Neuronal stem cell (in vitro differentiated cells): ENCODE results near the gene SYNJ1.

ENCODE experiments used
- DNase-seq: peaks from one replicate; pipeline ENCODE4 v3.0.0-alpha.2; 2013; ENCODE audit warnings: low spot score
- H2AFZ ChIP-seq: one replicate; pipeline ENCODE4 v1.6.1; 2013; ENCODE audit warnings: mild to moderate bottlenecking, low read length, inconsistent platforms
- H2AK5ac ChIP-seq: 2 replicates; pipeline ENCODE4 v1.6.1; 2013; ENCODE audit warnings: low read depth, mild to moderate bottlenecking, inconsistent platforms, low read length, moderate library complexity, mixed read lengths
- H2BK120ac ChIP-seq: 2 replicates; pipeline ENCODE4 v1.6.1; 2013; ENCODE audit warnings: low read depth, mild to moderate bottlenecking, inconsistent platforms, low read length, moderate library complexity, mixed read lengths
- H2BK12ac ChIP-seq: one replicate; pipeline ENCODE4 v1.6.1; 2013; ENCODE audit warnings: low read length, inconsistent platforms
- H2BK15ac ChIP-seq: 2 replicates; pipeline ENCODE4 v1.6.1; 2013; ENCODE audit warnings: mild to moderate bottlenecking, low read length, inconsistent platforms, mixed read lengths
- H2BK5ac ChIP-seq: one replicate; pipeline ENCODE4 v1.6.1; 2013; ENCODE audit warnings: inconsistent platforms, mild to moderate bottlenecking, low read length, moderate library complexity
- H3K14ac ChIP-seq: one replicate; pipeline ENCODE4 v1.6.1; 2013; ENCODE audit warnings: low read length, inconsistent platforms
- H3K18ac ChIP-seq: 2 replicates; pipeline ENCODE4 v1.6.1; 2013; ENCODE audit warnings: low read length, inconsistent platforms
- H3K23ac ChIP-seq: 2 replicates; pipeline ENCODE4 v1.6.1; 2013; ENCODE audit warnings: low read depth, mild to moderate bottlenecking, mixed read lengths, low read length, inconsistent platforms; ENCODE audit not compliant: poor library complexity
- H3K27ac ChIP-seq: replicated peaks from 3 replicates; pipeline ENCODE4 v1.5.1; 2013; ENCODE audit warnings: low read length, inconsistent platforms
- H3K27me3 ChIP-seq, 3 experiments: 2 replicates each; pipeline ENCODE4 v1.6.1; 2013; ENCODE audit warnings: low read length in 3 of 3, mild to moderate bottlenecking in 2 of 3, inconsistent platforms in 1 of 3, low read depth in 1 of 3, mixed read lengths in 1 of 3, moderate library complexity in 1 of 3; ENCODE audit not compliant: control insufficient read depth in 3 of 3, insufficient read depth in 3 of 3
- H3K36me3 ChIP-seq, 2 donors: replicated peaks in 1 of 2; 2 replicates each; pipeline ENCODE4 v1.6.1; 2013; ENCODE audit warnings: low read length in 2 of 2; ENCODE audit not compliant: control insufficient read depth in 2 of 2, insufficient read depth in 2 of 2
- H3K4ac ChIP-seq: 2 replicates; pipeline ENCODE4 v1.6.1; 2013; ENCODE audit warnings: inconsistent platforms, mild to moderate bottlenecking, low read length, moderate library complexity
- H3K4me1 ChIP-seq, 2 donors: 1 replicate in 1 of 2; 2 replicates in 1 of 2; pipeline ENCODE4 v1.6.1; 2013; ENCODE audit warnings: low read length in 2 of 2, low read depth in 1 of 2; ENCODE audit not compliant: control insufficient read depth in 2 of 2, insufficient read depth in 1 of 2
- H3K4me2 ChIP-seq: one replicate; pipeline ENCODE4 v1.6.1; 2013; ENCODE audit warnings: mild to moderate bottlenecking, low read length, inconsistent platforms; ENCODE audit not compliant: insufficient read depth, poor library complexity, severe bottlenecking
- H3K4me3 ChIP-seq, 2 donors: 2 replicates each; pipeline ENCODE4 v1.5.1; 2013; ENCODE audit warnings: low read length in 2 of 2, mild to moderate bottlenecking in 2 of 2, inconsistent platforms in 1 of 2, moderate library complexity in 1 of 2
- H3K79me1 ChIP-seq: one replicate; pipeline ENCODE4 v1.6.1; 2013; ENCODE audit warnings: low read depth, mild to moderate bottlenecking, inconsistent platforms, low read length, moderate library complexity
- H3K9ac ChIP-seq: one replicate; pipeline ENCODE4 v1.6.1; 2013; ENCODE audit warnings: mild to moderate bottlenecking, low read depth, low read length, inconsistent platforms; ENCODE audit not compliant: poor library complexity
- H3K9me3 ChIP-seq, 2 donors: replicated peaks in 1 of 2; 2 replicates each; pipeline versions ENCODE3 to v1.6.1; 2013; ENCODE audit warnings: low read length in 2 of 2, mild to moderate bottlenecking in 2 of 2, inconsistent platforms in 1 of 2, low read depth in 1 of 2, mixed read lengths in 1 of 2, moderate library complexity in 1 of 2; ENCODE audit not compliant: control insufficient read depth in 2 of 2, insufficient read depth in 1 of 2
- H4K8ac ChIP-seq: one replicate; pipeline ENCODE4 v1.6.1; 2013; ENCODE audit warnings: low read depth, mild to moderate bottlenecking, inconsistent platforms, low read length, moderate library complexity
- H4K91ac ChIP-seq: one replicate; pipeline ENCODE4 v1.6.1; 2013; ENCODE audit warnings: low read length, low read depth, mild to moderate bottlenecking, inconsistent platforms; ENCODE audit not compliant: poor library complexity
- WGBS, 2 donors: extraction: QIAGEN DNeasy Blood & Tissue Kit; methylation state at CpG; one replicate each; pipeline ENCODE4 v1.1.7; 2013; ENCODE audit warnings: missing lambda C conversion rate in 2 of 2, mixed read lengths in 1 of 2; ENCODE audit not compliant: insufficient read length in 2 of 2, insufficient replicate concordance in 1 of 2; ENCODE audit errors: extremely low coverage in 2 of 2; 5-methylcytosine and 5-hydroxymethylcytosine counted together

SYNJ1 gene

DNA sequence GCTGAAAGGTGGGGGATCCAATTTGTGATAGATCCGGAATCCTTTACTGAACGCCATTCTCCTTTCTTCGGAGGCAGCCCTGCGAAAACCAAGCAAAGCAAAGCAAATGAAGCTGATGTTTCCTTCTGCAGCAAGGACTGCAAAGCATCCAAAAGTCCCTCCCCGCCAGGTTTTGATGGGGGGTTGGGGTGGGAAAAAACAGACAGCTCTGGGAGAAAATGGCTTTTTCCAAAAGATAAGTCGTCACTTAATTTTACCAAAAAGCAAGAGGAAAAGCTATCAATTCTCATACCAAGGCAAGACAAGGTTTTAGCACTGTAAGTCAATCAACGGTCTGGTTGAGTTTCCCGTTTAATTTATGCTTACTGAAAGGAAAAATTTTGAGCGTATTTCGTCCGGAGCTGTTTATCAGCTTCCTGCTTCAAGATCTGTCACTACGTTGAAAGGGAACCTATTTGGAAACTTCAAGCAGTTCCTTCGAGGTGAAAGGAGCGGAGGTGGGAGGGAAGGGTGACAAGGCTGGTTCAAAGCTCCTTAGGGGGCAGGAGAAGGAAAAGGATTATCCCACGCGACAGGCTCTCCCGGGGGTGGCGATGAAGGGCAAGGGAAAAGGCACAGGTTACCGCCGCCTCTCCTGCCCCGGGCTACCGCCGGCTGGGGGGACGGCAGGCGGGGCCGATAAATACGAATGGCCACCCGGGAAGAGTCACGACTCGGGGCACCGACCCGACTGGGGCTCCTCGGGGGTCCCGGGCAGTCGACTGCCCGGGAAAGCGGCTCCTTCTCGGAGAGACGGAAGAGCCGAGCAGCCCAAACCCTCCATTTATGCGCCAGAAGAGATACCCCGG lies 750 bp downstream of the SYNJ1 start:
- Histone ChIP-seq H4K91ac (no peak overlapping the region), H2BK12ac (no peak overlapping the region), H3K4me1 (peaks cover 2 to 4% of the 10 kb centered on the region in 2 donors), H3K23ac (peak overlapping the region; percentile 90), H4K8ac (no peak overlapping the region), H2BK5ac (peak overlapping the region; percentile 78), H3K9me3 (no peaks in the 10 kb centered on the region), H3K4ac (no peak overlapping the region), H3K36me3 (no peaks in the 10 kb centered on the region), H3K27ac (peak overlapping the region; percentile 49), H3K9ac (peak overlapping the region; percentile 87), H2BK15ac (no peak overlapping the region), H3K27me3 (no peaks in the 10 kb centered on the region), H3K14ac (no peak overlapping the region), H3K18ac (no peak overlapping the region), H2BK120ac (no peak overlapping the region), H2AFZ (peak overlapping the region; percentile 99), H3K4me2 (peak overlapping the region; percentile 79), H3K4me3 (peak overlapping the region; percentile 88 to 92), H2AK5ac (no peak overlapping the region), H3K79me1 (no peaks in the 10 kb centered on the region)
- peak; percentile 30 for DNase-seq
- no CpG with 5 or more reads among the region's 42 CpGs for WGBS, 2 donors

DNA sequence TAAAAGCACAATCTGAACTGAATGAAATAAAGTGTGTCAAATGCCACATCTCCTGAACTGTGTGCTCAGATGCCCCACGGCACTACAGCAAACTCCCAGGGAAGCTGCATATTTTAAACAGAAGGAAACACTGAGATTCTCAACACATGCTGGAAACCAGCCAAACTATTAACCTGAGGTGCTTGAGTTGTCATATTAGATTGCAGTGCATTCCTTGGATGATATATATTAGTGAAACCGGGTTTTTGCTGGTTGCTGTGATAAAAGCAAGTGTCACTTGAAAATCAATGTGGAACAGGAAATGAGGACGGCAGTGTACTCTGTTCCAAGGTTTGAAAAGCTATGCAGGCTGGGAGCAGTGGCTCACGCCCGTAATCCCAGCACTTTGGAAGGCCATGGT lies 8.7 kb downstream of the SYNJ1 start:
- H3K23ac ChIP-seq = no peak overlapping the region
- no peak overlapping the region for H3K4me3 ChIP-seq
- DNase-seq = no peak
- H2AFZ ChIP-seq = no peak overlapping the region
- H4K91ac ChIP-seq = no peak overlapping the region
- no peak overlapping the region for H3K4me2 ChIP-seq
- H3K18ac ChIP-seq = no peak overlapping the region
- H3K27me3 ChIP-seq = no peaks in the 10 kb centered on the region
- H2BK15ac ChIP-seq = no peak overlapping the region
- H2AK5ac ChIP-seq = no peak overlapping the region
- H3K27ac ChIP-seq = no peak overlapping the region
- peaks cover 0 to 4% of the 10 kb centered on the region in 2 donors for H3K9me3 ChIP-seq
- WGBS, 2 donors = no CpG with 5 or more reads among the region's 5 CpGs
- H4K8ac ChIP-seq = no peak overlapping the region
- no peak overlapping the region for H2BK12ac ChIP-seq
- peaks cover 7 to 10% of the 10 kb centered on the region in 2 donors for H3K4me1 ChIP-seq
- H3K14ac ChIP-seq = no peak overlapping the region
- no peak overlapping the region for H2BK120ac ChIP-seq
- no peak overlapping the region for H3K9ac ChIP-seq
- H3K79me1 ChIP-seq = no peaks in the 10 kb centered on the region
- H3K4ac ChIP-seq = no peak overlapping the region
- H2BK5ac ChIP-seq = no peak overlapping the region
- H3K36me3 ChIP-seq = no peaks in the 10 kb centered on the region

DNA sequence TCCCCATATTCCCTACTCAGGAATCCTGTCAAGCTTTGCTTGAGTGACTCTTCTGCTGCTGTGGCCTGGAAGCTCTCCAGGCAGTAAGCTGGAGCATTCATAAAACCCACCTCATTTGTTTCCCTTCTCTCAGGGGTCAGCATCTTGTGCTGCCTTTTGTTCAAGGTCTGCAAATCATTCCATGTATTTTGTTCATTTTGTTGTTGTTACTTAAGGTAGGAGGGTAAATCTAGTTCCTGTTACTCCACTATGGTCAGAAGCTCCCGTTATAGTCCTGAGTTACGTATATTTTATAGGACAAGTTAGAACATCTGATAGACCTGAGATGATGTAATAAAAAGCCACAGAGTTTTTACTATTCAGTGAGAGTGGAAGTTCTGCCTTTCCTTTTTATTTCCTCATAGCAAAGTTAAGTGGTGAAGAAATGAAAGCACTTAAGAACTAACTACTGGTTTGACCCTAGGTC lies 9.9 kb downstream of the SYNJ1 start:
- no peak overlapping the region for H4K8ac ChIP-seq
- H3K27me3 ChIP-seq = no peaks in the 10 kb centered on the region
- H4K91ac ChIP-seq = no peak overlapping the region
- H3K4ac ChIP-seq = no peak overlapping the region
- H3K4me1 ChIP-seq = peaks cover 7 to 10% of the 10 kb centered on the region in 2 donors
- H3K18ac ChIP-seq = no peak overlapping the region
- no peak overlapping the region for H2BK12ac ChIP-seq
- no peak overlapping the region for H3K14ac ChIP-seq
- H2BK120ac ChIP-seq = no peak overlapping the region
- H3K36me3 ChIP-seq = no peaks in the 10 kb centered on the region
- H3K9ac ChIP-seq = no peak overlapping the region
- no peak overlapping the region for H3K4me2 ChIP-seq
- peak overlapping the region; percentile 27 for H3K27ac ChIP-seq
- H2BK15ac ChIP-seq = no peak overlapping the region
- peaks cover 0 to 4% of the 10 kb centered on the region in 2 donors for H3K9me3 ChIP-seq
- no peak overlapping the region for H3K4me3 ChIP-seq
- H2AFZ ChIP-seq = no peak overlapping the region
- no CpG with 5 or more reads among the region's 2 CpGs for WGBS, 2 donors
- no peak overlapping the region for H2BK5ac ChIP-seq
- H2AK5ac ChIP-seq = no peak overlapping the region
- H3K79me1 ChIP-seq = no peaks in the 10 kb centered on the region
- no peak overlapping the region for H3K23ac ChIP-seq
- peak; percentile 26 for DNase-seq

DNA sequence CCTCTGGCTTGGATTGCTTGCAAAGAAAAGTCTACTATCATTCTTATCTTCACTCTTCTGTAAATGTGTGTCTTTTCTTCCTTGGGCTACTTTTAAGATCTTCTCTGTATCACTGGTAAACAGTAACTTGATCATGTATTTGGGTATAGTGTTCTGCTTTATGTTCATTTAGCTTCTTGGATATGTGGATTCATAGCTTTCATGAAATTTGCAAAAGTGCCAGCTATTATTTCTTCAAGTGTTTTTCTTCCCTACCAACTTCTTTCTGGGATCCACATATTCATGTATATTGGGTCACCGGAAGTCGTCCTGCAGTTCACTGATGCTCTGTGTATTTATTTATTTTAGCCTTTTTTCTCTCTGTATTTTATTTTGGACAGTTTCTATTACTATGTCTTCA lies 11.3 kb downstream of the SYNJ1 start:
- H3K79me1 ChIP-seq = no peaks in the 10 kb centered on the region
- no peak overlapping the region for H2BK5ac ChIP-seq
- no peak overlapping the region for H3K27ac ChIP-seq
- H3K23ac ChIP-seq = no peak overlapping the region
- WGBS, 2 donors = no CpG with 5 or more reads among the region's 2 CpGs
- H2BK15ac ChIP-seq = no peak overlapping the region
- H3K4me2 ChIP-seq = no peak overlapping the region
- H3K27me3 ChIP-seq = no peaks in the 10 kb centered on the region
- H2AFZ ChIP-seq = no peak overlapping the region
- H2BK12ac ChIP-seq = no peak overlapping the region
- peaks cover 7 to 10% of the 10 kb centered on the region in 2 donors for H3K4me1 ChIP-seq
- H4K91ac ChIP-seq = no peak overlapping the region
- peaks cover 0 to 4% of the 10 kb centered on the region in 2 donors for H3K9me3 ChIP-seq
- H3K18ac ChIP-seq = no peak overlapping the region
- H3K4ac ChIP-seq = no peak overlapping the region
- no peak overlapping the region for H3K4me3 ChIP-seq
- no peak for DNase-seq
- H2AK5ac ChIP-seq = no peak overlapping the region
- no peak overlapping the region for H4K8ac ChIP-seq
- no peak overlapping the region for H3K9ac ChIP-seq
- no peaks in the 10 kb centered on the region for H3K36me3 ChIP-seq
- no peak overlapping the region for H3K14ac ChIP-seq
- H2BK120ac ChIP-seq = no peak overlapping the region
